NT2/D1 (cell line): Measurements from ENCODE around the gene SENP3.

Source experiments
- DNase-seq: peaks from one replicate; pipeline ENCODE4 v3.0.0-alpha.2; 2011; ENCODE audit warnings: low read depth, low spot score
- H3K27me3 ChIP-seq: 2 replicates; pipeline ENCODE4 v1.6.0; 2011; ENCODE audit warnings: mild to moderate bottlenecking; ENCODE audit not compliant: insufficient read length, insufficient read depth
- H3K36me3 ChIP-seq: 2 replicates; pipeline ENCODE4 v1.6.1; 2011; ENCODE audit warnings: mild to moderate bottlenecking, low read length, mixed read lengths; ENCODE audit not compliant: insufficient read depth, insufficient read length
- H3K4me1 ChIP-seq: 2 replicates; pipeline ENCODE4 v1.5.1; 2011; ENCODE audit not compliant: insufficient read depth, insufficient read length
- H3K4me3 ChIP-seq: 2 replicates; pipeline ENCODE4 v1.5.1; 2011; ENCODE audit warnings: low read depth; ENCODE audit not compliant: insufficient read length
- H3K9ac ChIP-seq: 2 replicates; pipeline ENCODE4 v1.6.0; 2011; ENCODE audit warnings: low read depth; ENCODE audit not compliant: insufficient read length
- H3K9me3 ChIP-seq: 2 replicates; pipeline ENCODE4 v1.5.1; 2011; ENCODE audit warnings: mild to moderate bottlenecking, low read length; ENCODE audit not compliant: insufficient read depth
- SUZ12 ChIP-seq: IDR thresholded peaks from 2 replicates; pipeline ENCODE4 v1.6.1; 2011; ENCODE audit not compliant: insufficient read length, insufficient read depth; ENCODE audit errors: extremely low read depth
- YY1 ChIP-seq: IDR thresholded peaks from 2 replicates; pipeline ENCODE4 v1.6.1; 2011; ENCODE audit not compliant: insufficient read length, insufficient read depth
- ZNF274 ChIP-seq: IDR thresholded peaks from 2 replicates; pipeline ENCODE4 v1.6.1; 2011; ENCODE audit warnings: mild to moderate bottlenecking, low read depth, low read length

Gene SENP3

GRCh38 chr17:7530023-7530900, 31.5 kb upstream of the SENP3 start:
- Histone ChIP-seq H3K4me3 (no peak overlapping the region), H3K9ac (no peak overlapping the region), H3K36me3 (no peaks in the 10 kb centered on the region), H3K9me3 (peaks cover 26% of the 10 kb centered on the region; the same call in 1 of the 2 replicates), H3K27me3 (no peaks in the 10 kb centered on the region), H3K4me1 (no peaks in the 10 kb centered on the region)
- DNase-seq = no peak
- no peak for TF ChIP-seq SUZ12
- no peak for TF ChIP-seq YY1
- TF ChIP-seq ZNF274 = no peak

- Histone ChIP-seq H3K9me3 (peaks cover 19% of the 10 kb centered on the region; the same call in 1 of the 2 replicates), H3K4me1 (no peaks in the 10 kb centered on the region), H3K9ac (no peak overlapping the region), H3K4me3 (no peak overlapping the region), H3K36me3 (no peaks in the 10 kb centered on the region), H3K27me3 (no peaks in the 10 kb centered on the region)
- no peak for DNase-seq
- no peak for TF ChIP-seq YY1
These were observed 23.7 kb upstream of the SENP3 start for GRCh38 chr17:7538050-7538449.

GRCh38 chr17:7538891-7539545, 22.7 kb upstream of the SENP3 start:
- Histone ChIP-seq H3K36me3 (no peaks in the 10 kb centered on the region), H3K4me1 (no peaks in the 10 kb centered on the region), H3K9ac (no peak overlapping the region), H3K27me3 (no peaks in the 10 kb centered on the region), H3K4me3 (no peak overlapping the region), H3K9me3 (peaks cover 19% of the 10 kb centered on the region; the same call in 1 of the 2 replicates)
- TF ChIP-seq YY1 (no peak), SUZ12 (no peak), ZNF274 (no peak)
- DNase-seq = no peak

GRCh38 chr17:7541074-7541621, 20.6 kb upstream of the SENP3 start:
- peaks cover 19% of the 10 kb centered on the region; the same call in 1 of the 2 replicates for H3K9me3 ChIP-seq
- no peak overlapping the region for H3K9ac ChIP-seq
- H3K4me3 ChIP-seq = no peak overlapping the region
- H3K36me3 ChIP-seq = no peaks in the 10 kb centered on the region
- H3K27me3 ChIP-seq = no peaks in the 10 kb centered on the region
- TF ChIP-seq ZNF274 (no peak), YY1 (no peak)
- no peak for DNase-seq
- H3K4me1 ChIP-seq = no peaks in the 10 kb centered on the region

GRCh38 chr17:7544911-7545310, 16.8 kb upstream of the SENP3 start:
- TF ChIP-seq SUZ12 = no peak
- TF ChIP-seq ZNF274 = no peak
- no peak for TF ChIP-seq YY1
- no peaks in the 10 kb centered on the region for H3K9me3 ChIP-seq
- no peaks in the 10 kb centered on the region for H3K4me1 ChIP-seq
- no peak for DNase-seq
- no peaks in the 10 kb centered on the region for H3K27me3 ChIP-seq
- H3K9ac ChIP-seq = no peak overlapping the region
- H3K4me3 ChIP-seq = no peak overlapping the region
- H3K36me3 ChIP-seq = no peaks in the 10 kb centered on the region

GRCh38 chr17:7548585-7549400, 12.9 kb upstream of the SENP3 start, which contains the start of gene TNFSF12:
TNFSF12 (plus strand) TSS chr17:7549058; CDS start chr17:7549154, 96 bp downstream.
- Histone ChIP-seq H3K4me1 (no peaks in the 10 kb centered on the region), H3K36me3 (no peaks in the 10 kb centered on the region), H3K4me3 (peak within 1 kb of the TSS; percentile 41), H3K27me3 (no peaks in the 10 kb centered on the region), H3K9ac (peak within 1 kb of the TSS; percentile 51), H3K9me3 (no peaks in the 10 kb centered on the region)
- TF ChIP-seq ZNF274 (no peak), SUZ12 (no peak), YY1 (no peak)
- DNase-seq = no peak
